ENCODE measurements around the gene PARD3.

PARD3 gene

GRCh38 chr10:34653530-34653929, 161.6 kb downstream of the PARD3 start:
- TF ChIP-seq CTCF (conservative IDR thresholded peaks at IDR 0.05): no peak
- H3K27ac ChIP-seq: no peak overlapping the region

- TF ChIP-seq CTCF (conservative IDR thresholded peaks at IDR 0.05): no peak
These were observed 163.5 kb downstream of the PARD3 start for GRCh38 chr10:34651416-34652195.

GRCh38 chr10:34650156-34650555, 164.9 kb downstream of the PARD3 start:
- no peak for TF ChIP-seq CTCF (conservative IDR thresholded peaks at IDR 0.05)
- H3K27ac ChIP-seq: no peak overlapping the region

More at GRCh38 chr10:34651416-34652195, 163.5 kb downstream of the PARD3 start:
- H3K27ac ChIP-seq: no peak overlapping the region

- no peak for TF ChIP-seq CTCF (conservative IDR thresholded peaks at IDR 0.05)
- no peak overlapping the region for H3K27ac ChIP-seq
These were observed 165.7 kb downstream of the PARD3 start for GRCh38 chr10:34649385-34649784.

GRCh38 chr10:34648919-34649318, 166.2 kb downstream of the PARD3 start:
- no peak for TF ChIP-seq CTCF (conservative IDR thresholded peaks at IDR 0.05)

GRCh38 chr10:34647875-34648865, 166.9 kb downstream of the PARD3 start:
- no peak overlapping the region for H3K27ac ChIP-seq
- TF ChIP-seq CTCF (conservative IDR thresholded peaks at IDR 0.05): no peak

More at GRCh38 chr10:34648919-34649318, 166.2 kb downstream of the PARD3 start:
- no peak overlapping the region for H3K27ac ChIP-seq

GRCh38 chr10:34647160-34647559, 167.9 kb downstream of the PARD3 start:
- H3K27ac ChIP-seq: no peak overlapping the region
- no peak for TF ChIP-seq CTCF (conservative IDR thresholded peaks at IDR 0.05)
